ENCODE data around the gene UBAC2. TPM values are rescaled to one million over a fixed set of nuclear protein-coding genes. Genes with fewer than 3 reads are reported as not detected.

The UBAC2 gene
- total and polyA plus RNA-seq, 2 donors (not counting 1 experiment from before 2014, with no cell fraction given), result 32.4 to 87.4 TPM

- Histone ChIP-seq H3K4me3 (replicated peaks in 1 of 4; ENCODE audit: control extremely low read depth in 1 of 4, insufficient read depth in 1 of 4, low read depth in 3 of 4, low read length in 4 of 4) (no peak overlapping the region), H3K36me3 (ENCODE audit: control insufficient read depth, insufficient read depth, low read length) (no peaks in the 10 kb centered on the region), H2AFZ (ENCODE audit: low read length) (no peak overlapping the region), H3K9ac (ENCODE audit: insufficient read depth, low read length) (no peak overlapping the region), H3K27me3 (ENCODE audit: control insufficient read depth, insufficient read depth, low read length) (peaks cover 2% of the 10 kb centered on the region), H3K4me2 (ENCODE audit: extremely low read depth, insufficient read depth, low read length) (no peak overlapping the region), H3K9me3 (ENCODE audit: control insufficient read depth, insufficient read depth, low read depth, low read length) (no peaks in the 10 kb centered on the region), H3K27ac (ENCODE audit: insufficient read depth, low read length) (no peak overlapping the region), H3K79me2 (ENCODE audit: control insufficient read depth, insufficient read depth, low read length) (no peaks in the 10 kb centered on the region), H4K20me1 (ENCODE audit: control insufficient read depth, extremely low read depth, insufficient read depth, low read length) (no peaks in the 10 kb centered on the region), H3K4me1 (ENCODE audit: control insufficient read depth, extremely low read depth, insufficient read depth, low read length) (no peaks in the 10 kb centered on the region)
- DNase-seq (ENCODE audit: low read depth in 2 of 2), result no peak
- TF ChIP-seq EZH2 (IDR thresholded peaks at IDR 0.05; ENCODE audit: low read length, missing control alignments) (no peak), CTCF (conservative IDR thresholded peaks at IDR 0.05 in 1 of 2, IDR thresholded peaks at IDR 0.05 in 1 of 2; ENCODE audit: low read depth in 1 of 2, low read length in 2 of 2) (no peak)
Measured at GRCh38 chr13:99395436-99395835, 194.8 kb downstream of the UBAC2 start.

GRCh38 chr13:99396446-99396845, 195.8 kb downstream of the UBAC2 start:
- no peak for DNase-seq (ENCODE audit: low read depth in 2 of 2)
- Histone ChIP-seq H3K4me1 (ENCODE audit: control insufficient read depth, extremely low read depth, insufficient read depth, low read length) (no peaks in the 10 kb centered on the region), H3K79me2 (ENCODE audit: control insufficient read depth, insufficient read depth, low read length) (no peaks in the 10 kb centered on the region), H4K20me1 (ENCODE audit: control insufficient read depth, extremely low read depth, insufficient read depth, low read length) (no peaks in the 10 kb centered on the region), H2AFZ (ENCODE audit: low read length) (no peak overlapping the region), H3K27me3 (ENCODE audit: control insufficient read depth, insufficient read depth, low read length) (peaks cover 2% of the 10 kb centered on the region), H3K4me3 (replicated peaks in 1 of 4; ENCODE audit: control extremely low read depth in 1 of 4, insufficient read depth in 1 of 4, low read depth in 3 of 4, low read length in 4 of 4) (no peak overlapping the region), H3K9ac (ENCODE audit: insufficient read depth, low read length) (no peak overlapping the region), H3K9me3 (ENCODE audit: control insufficient read depth, insufficient read depth, low read depth, low read length) (no peaks in the 10 kb centered on the region), H3K36me3 (ENCODE audit: control insufficient read depth, insufficient read depth, low read length) (no peaks in the 10 kb centered on the region), H3K4me2 (ENCODE audit: extremely low read depth, insufficient read depth, low read length) (no peak overlapping the region), H3K27ac (ENCODE audit: insufficient read depth, low read length) (no peak overlapping the region)
- TF ChIP-seq EZH2 (IDR thresholded peaks at IDR 0.05; ENCODE audit: low read length, missing control alignments) (no peak), CTCF (conservative IDR thresholded peaks at IDR 0.05 in 1 of 2, IDR thresholded peaks at IDR 0.05 in 1 of 2; ENCODE audit: low read depth in 1 of 2, low read length in 2 of 2) (no peak)

- H3K27me3 ChIP-seq (ENCODE audit: control insufficient read depth, insufficient read depth, low read length), result peaks cover 2% of the 10 kb centered on the region
- no peak for DNase-seq (ENCODE audit: low read depth in 2 of 2)
- H3K4me2 ChIP-seq (ENCODE audit: extremely low read depth, insufficient read depth, low read length), result no peak overlapping the region
- H4K20me1 ChIP-seq (ENCODE audit: control insufficient read depth, extremely low read depth, insufficient read depth, low read length), result no peaks in the 10 kb centered on the region
- H2AFZ ChIP-seq (ENCODE audit: low read length), result no peak overlapping the region
- H3K79me2 ChIP-seq (ENCODE audit: control insufficient read depth, insufficient read depth, low read length), result no peaks in the 10 kb centered on the region
- no peak overlapping the region for H3K27ac ChIP-seq (ENCODE audit: insufficient read depth, low read length)
- H3K36me3 ChIP-seq (ENCODE audit: control insufficient read depth, insufficient read depth, low read length), result no peaks in the 10 kb centered on the region
- H3K9ac ChIP-seq (ENCODE audit: insufficient read depth, low read length), result no peak overlapping the region
- TF ChIP-seq CTCF (conservative IDR thresholded peaks at IDR 0.05 in 1 of 2, IDR thresholded peaks at IDR 0.05 in 1 of 2; ENCODE audit: low read depth in 1 of 2, low read length in 2 of 2), result no peak
- TF ChIP-seq EZH2 (IDR thresholded peaks at IDR 0.05; ENCODE audit: low read length, missing control alignments), result no peak
- H3K4me3 ChIP-seq (replicated peaks in 1 of 4; ENCODE audit: control extremely low read depth in 1 of 4, insufficient read depth in 1 of 4, low read depth in 3 of 4, low read length in 4 of 4), result no peak overlapping the region
- no peaks in the 10 kb centered on the region for H3K9me3 ChIP-seq (ENCODE audit: control insufficient read depth, insufficient read depth, low read depth, low read length)
- no peaks in the 10 kb centered on the region for H3K4me1 ChIP-seq (ENCODE audit: control insufficient read depth, extremely low read depth, insufficient read depth, low read length)
Measured at GRCh38 chr13:99398071-99398470, 197.4 kb downstream of the UBAC2 start.

All from fibroblast of lung (primary cell).